Activated effector memory CD4-positive, alpha-beta T cell treated with anti-CD3 and anti-CD28 coated beads, Interleukin-2, amount 50 U/mL, for 16 hours (primary cell): ENCODE measurements around the gene PDHA1.
A peak's percentile ranks its signal among the peaks of the same experiment; 100 is the strongest.

Experiments
- DNase-seq: peaks from one replicate; pipeline ENCODE4 v3.0.0-alpha.2; 2020

The PDHA1 gene

GRCh38 chrX:19343535-19344408, at the start of gene PDHA1:
Gene PDHA1, plus strand, starts transcription at chrX:19343927. Its CDS starts 111 bp downstream, at chrX:19344038.
- DNase-seq = peak; percentile 97

GRCh38 chrX:19303256-19303880, 40.4 kb upstream of the PDHA1 start:
- no peak for DNase-seq

- DNase-seq = no peak
Measured at GRCh38 chrX:19326567-19326966, 17.2 kb upstream of the PDHA1 start.

GRCh38 chrX:19331831-19332230, 11.9 kb upstream of the PDHA1 start:
- no peak for DNase-seq

- DNase-seq = no peak
Measured at GRCh38 chrX:19332983-19333382, 10.7 kb upstream of the PDHA1 start.

GRCh38 chrX:19334945-19335626, 8.6 kb upstream of the PDHA1 start:
- DNase-seq = no peak

- no peak for DNase-seq
Measured at GRCh38 chrX:19342331-19342906, 1.3 kb upstream of the PDHA1 start.

GRCh38 chrX:19343085-19343534, 617 bp upstream of the PDHA1 start:
- no peak for DNase-seq

- no peak for DNase-seq
Measured at GRCh38 chrX:19344661-19345060, 934 bp downstream of the PDHA1 start.

- no peak for DNase-seq
Measured at GRCh38 chrX:19347916-19348315, 4.2 kb downstream of the PDHA1 start.

GRCh38 chrX:19349264-19349663, 5.5 kb downstream of the PDHA1 start:
- no peak for DNase-seq

- DNase-seq = no peak
Measured at GRCh38 chrX:19350941-19351384, 7.2 kb downstream of the PDHA1 start.

GRCh38 chrX:19354625-19355024, 10.9 kb downstream of the PDHA1 start:
- DNase-seq = no peak

- DNase-seq = no peak
Measured at GRCh38 chrX:19358521-19358920, 14.8 kb downstream of the PDHA1 start.

- DNase-seq = no peak
Measured at GRCh38 chrX:19360903-19361302, 17.2 kb downstream of the PDHA1 start.

GRCh38 chrX:19361701-19362100, 18.0 kb downstream of the PDHA1 start:
- DNase-seq = no peak

- no peak for DNase-seq
Measured at GRCh38 chrX:19368576-19368975, 24.8 kb downstream of the PDHA1 start.

- DNase-seq = no peak
Measured at GRCh38 chrX:19370061-19370460, 26.3 kb downstream of the PDHA1 start.

- peak; percentile 85 for DNase-seq
Measured at GRCh38 chrX:19372170-19372546, 28.4 kb downstream of the PDHA1 start.

- peak; percentile 61 for DNase-seq
Measured at GRCh38 chrX:19372547-19373331, 29.0 kb downstream of the PDHA1 start.

GRCh38 chrX:19373351-19373891, 29.7 kb downstream of the PDHA1 start:
- DNase-seq = no peak

- no peak for DNase-seq
Measured at GRCh38 chrX:19375546-19375945, 31.8 kb downstream of the PDHA1 start.
